B cell (primary cell): Measurements from ENCODE around the gene C9orf152. TPM values are rescaled to one million over a fixed set of nuclear protein-coding genes. Genes with fewer than 3 reads are reported as not detected.

Source experiments
- ATAC-seq: fragments of 200-7000 bp; cut with Tn5 transposase; one replicate; pipeline ENCODE4 v1.10.0; 2021; ENCODE audit warnings: low read depth, mild to moderate bottlenecking, moderate number of reproducible peaks, moderate library complexity
- CTCF ChIA-PET: fragments of 350-600 bp; sonication (Branson Sonifier 250); formaldehyde crosslinking; loops from one replicate; lab custom pipeline; 2021; ENCODE audit warnings: antibody characterized with exemption, inconsistent platforms; lab: Charles Lee
- POLR2A ChIA-PET: fragments of 350-600 bp; sonication (Branson Sonifier 250); formaldehyde crosslinking; loops from one replicate; lab custom pipeline; 2021; ENCODE audit warnings: antibody characterized with exemption; lab: Charles Lee
- DNase-seq: peaks from one replicate; pipeline ENCODE4 v3.0.0; 2013
- H2AFZ ChIP-seq: 2 replicates; pipeline ENCODE4 v1.6.1; 2012; ENCODE audit warnings: mild to moderate bottlenecking, low read depth, low read length; ENCODE audit not compliant: insufficient read depth, poor library complexity, severe bottlenecking
- H3K27ac ChIP-seq, 2 donors: 1 replicate in 1 of 2; 2 replicates in 1 of 2; pipeline ENCODE4 v1.5.1; 2012 to 2013; ENCODE audit warnings: low read length in 2 of 2, mild to moderate bottlenecking in 2 of 2, moderate library complexity in 1 of 2
- H3K27me3 ChIP-seq, 4 experiments: fragments of 200-600 bp in 1 of 4; sonication (generic) in 1 of 4; replicated peaks in 1 of 4; 1 replicate in 2 of 4; 2 replicates in 2 of 4; pipeline versions ENCODE4 v1.6.1 to v1.7.0; 2013 to 2016; ENCODE audit warnings: low read length in 3 of 4, mild to moderate bottlenecking in 2 of 4, mixed read lengths in 1 of 4, moderate library complexity in 1 of 4; ENCODE audit not compliant: insufficient read depth in 4 of 4, control insufficient read depth in 3 of 4; ENCODE audit errors: control extremely low read depth in 1 of 4
- H3K36me3 ChIP-seq, 2 experiments: replicated peaks in 1 of 2; 1 replicate in 1 of 2; 2 replicates in 1 of 2; pipeline versions ENCODE4 v1.6.1 to v1.7.1; 2013; ENCODE audit warnings: low read length in 1 of 2; ENCODE audit not compliant: insufficient read depth in 2 of 2, control insufficient read depth in 1 of 2; ENCODE audit errors: control extremely low read depth in 1 of 2, extremely low read depth in 1 of 2
- H3K4me1 ChIP-seq, 2 donors: fragments of 200-600 bp in 1 of 2; sonication (generic) in 1 of 2; 1 replicate in 1 of 2; 2 replicates in 1 of 2; pipeline versions ENCODE4 v1.5.1 to v1.6.1; 2013 to 2017; ENCODE audit warnings: low read length in 2 of 2; ENCODE audit not compliant: control insufficient read depth in 2 of 2, insufficient read depth in 2 of 2
- H3K4me2 ChIP-seq: replicated peaks from 2 replicates; pipeline ENCODE3; 2012; ENCODE audit warnings: mild to moderate bottlenecking, low read depth, low read length; ENCODE audit not compliant: poor library complexity, severe bottlenecking
- H3K4me3 ChIP-seq, 5 experiments: fragments of 200-600 bp in 1 of 5; sonication (generic) in 1 of 5; 1 replicate in 3 of 5; 2 replicates in 2 of 5; pipeline versions ENCODE4 v1.5.1 to v1.7.0; 2011 to 2016; ENCODE audit warnings: low read length in 4 of 5, mild to moderate bottlenecking in 4 of 5, low read depth in 2 of 5, control low read depth in 1 of 5, moderate library complexity in 1 of 5; ENCODE audit not compliant: insufficient read depth in 1 of 5; ENCODE audit errors: control extremely low read depth in 1 of 5, extremely low read depth in 1 of 5
- H3K79me2 ChIP-seq: fragments of 200-600 bp; sonication (generic); one replicate; pipeline ENCODE4 v1.6.0; 2016; ENCODE audit warnings: low read length; ENCODE audit not compliant: control insufficient read depth, insufficient read depth
- H3K9ac ChIP-seq: fragments of 200-600 bp; sonication (generic); 2 replicates; pipeline ENCODE4 v1.6.1; 2017; ENCODE audit warnings: mild to moderate bottlenecking, low read length, moderate library complexity
- H3K9me3 ChIP-seq, 3 donors: one replicate each; pipeline versions ENCODE4 v1.6.1 to v1.7.1; 2013; ENCODE audit warnings: low read length in 2 of 3; ENCODE audit not compliant: control insufficient read depth in 2 of 3, insufficient read depth in 1 of 3; ENCODE audit errors: control extremely low read depth in 1 of 3
- H4K20me1 ChIP-seq: 2 replicates; pipeline ENCODE4 v1.6.0; 2012; ENCODE audit warnings: mild to moderate bottlenecking, low read length; ENCODE audit not compliant: insufficient read depth, control insufficient read depth, poor library complexity, severe bottlenecking
- H3K27ac Mint-ChIP-seq: one replicate; pipeline ENCODE4 v1.8.0; 2021; ENCODE audit warnings: mixed read lengths
- H3K27me3 Mint-ChIP-seq: one replicate; pipeline ENCODE4 v1.8.0; 2021; ENCODE audit warnings: mixed read lengths
- H3K4me1 Mint-ChIP-seq: one replicate; pipeline ENCODE4 v1.8.0; 2021; ENCODE audit warnings: mixed read lengths
- H3K4me3 Mint-ChIP-seq: one replicate; pipeline ENCODE4 v1.8.0; 2021; ENCODE audit warnings: mixed read lengths
- H3K9me3 Mint-ChIP-seq: one replicate; pipeline ENCODE4 v1.8.0; 2022; ENCODE audit warnings: mixed read lengths; ENCODE audit not compliant: insufficient read depth
- CTCF ChIP-seq: fragments of 200-600 bp; IDR thresholded peaks from one replicate; pipeline ENCODE4 v1.8.0; 2022; ENCODE audit warnings: antibody characterized with exemption, mild to moderate bottlenecking
- EZH2 ChIP-seq: IDR thresholded peaks from 2 replicates; pipeline ENCODE4 v1.6.1; 2012; ENCODE audit warnings: borderline replicate concordance, low read depth, mild to moderate bottlenecking, moderate library complexity, low read length; ENCODE audit not compliant: insufficient read depth, poor library complexity, severe bottlenecking
- WGBS: methylation state at CpG from one replicate; pipeline ENCODE4 v1.1.5; 2013; ENCODE audit warnings: missing lambda C conversion rate; ENCODE audit not compliant: insufficient coverage; 5-methylcytosine and 5-hydroxymethylcytosine counted together
- intact Hi-C: fragments of 100-400 bp; cut with micrococcal nuclease; formaldehyde crosslinking; loops from one replicate; pipeline ENCODE4 v1.10.0; 2022
- polyA plus RNA-seq: library from polyadenylated mRNA; depleted of rRNA; stranded (reverse); fragments of >200 nt; gene quantifications from 2 replicates; pipeline ENCODE4 v1.2.3, GENCODE V29; 2012
- total RNA-seq, 2 donors: library from RNA; stranded (reverse); fragments of 120-200 nt in 1 of 2; gene quantifications; 1 replicate in 1 of 2; 2 replicates in 1 of 2; pipeline versions ENCODE4 v1.2.3 to v1.2.4, GENCODE V29; 2013 to 2022

Gene C9orf152
- total and polyA plus RNA-seq, 2 donors (not counting 1 experiment from before 2014, with no cell fraction given) = not detected

DNA sequence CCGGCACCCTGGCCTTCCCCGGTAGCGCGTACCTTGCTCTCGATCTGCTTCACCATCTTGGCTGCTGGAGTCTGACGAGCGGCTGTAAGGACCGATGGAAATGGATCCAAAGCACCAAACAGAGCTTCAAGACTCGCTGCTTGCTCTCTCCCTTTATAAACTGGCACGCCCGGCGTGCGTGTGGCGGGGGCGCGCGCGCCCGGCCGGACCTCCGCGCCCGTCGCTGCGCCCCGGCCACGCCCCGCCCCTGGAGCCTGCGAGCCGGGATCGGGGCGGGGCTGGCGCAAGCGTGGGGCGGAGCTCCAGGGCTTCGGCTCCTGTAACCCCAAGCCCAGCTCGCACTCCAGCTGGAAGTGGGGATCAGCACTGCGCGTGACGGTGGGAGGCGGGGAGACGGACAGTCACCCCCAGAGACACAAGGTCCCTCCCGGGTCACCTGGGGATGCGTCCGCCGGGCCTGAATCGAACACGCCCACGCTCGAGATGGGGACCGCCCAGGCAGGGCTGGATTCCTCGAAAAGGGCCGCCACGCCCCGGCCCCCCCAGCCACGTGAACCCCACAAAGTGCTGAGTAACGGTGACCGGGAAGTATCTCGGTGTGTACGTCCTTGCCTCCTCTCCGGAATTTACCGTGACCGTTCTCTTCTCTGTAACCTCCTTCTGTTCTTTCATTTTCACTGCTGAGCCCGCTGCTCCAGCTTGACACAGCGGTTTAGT, 48.6 kb upstream of the C9orf152 start, which contains the start of gene TXN:
TSS of gene TXN (minus strand) at position 128 of the 717 bp plus-strand sequence. CDS start at position 56, 72 bp downstream.
- Histone ChIP-seq H2AFZ (peak within 1 kb of the TSS; percentile 93), H3K36me3 (no peaks in the 10 kb centered on the region), H3K4me2 (peak within 1 kb of the TSS; percentile 69), H3K9me3 (no peaks in the 10 kb centered on the region), H3K4me1 (peaks cover 5 to 21% of the 10 kb centered on the region in 2 donors), H3K27ac (peak within 1 kb of the TSS; percentile 36 to 66), H3K9ac (peak within 1 kb of the TSS; percentile 81), H3K27me3 (no peaks in the 10 kb centered on the region), H4K20me1 (no peaks in the 10 kb centered on the region), H3K4me3 (peak within 1 kb of the TSS; percentile 75 to 88 (median 83)), H3K79me2 (no peaks in the 10 kb centered on the region)
- DNase-seq (peak; percentile 92), ATAC-seq (peak; percentile 88)
- Mint-ChIP-seq H3K4me1 (peaks cover 26% of the 10 kb centered on the region), H3K27me3 (no peaks in the 10 kb centered on the region), H3K9me3 (no peaks in the 10 kb centered on the region), H3K4me3 (peak within 1 kb of the TSS; percentile 92), H3K27ac (peak within 1 kb of the TSS; percentile 92)
- WGBS = under 1% methylated on average over 60 of the region's 65 CpGs
- POLR2A ChIA-PET = interaction anchor here (0.6 to 0.7 kb wide), 2 partner anchors 87 to 161 kb away, joined by 4 to 7 read pairs; no protein-coding TSS in a partner anchor
- CTCF ChIA-PET = interaction anchor here (0.7 to 0.8 kb wide), 2 partner anchors 37 to 352 kb away, joined by 3 read pairs; no protein-coding TSS in a partner anchor
- intact Hi-C loops = loop anchor here (2.0 to 10.0 kb wide), 6 partner anchors 92 to 1638 kb away; partner anchors contain the start of genes CTNNAL1, ECPAS and UGCG
- TF ChIP-seq EZH2 (no peak), CTCF (no peak)
